Stomach (tissue), 4 donors: Measurements from ENCODE around the gene CTDP1.
"Not testable (repeated sequence)": the region's sequence is repeated elsewhere in the genome, so short reads cannot be mapped to it uniquely, and the experiment has no call there.

Experiments
- EP300 ChIP-seq: sonication (generic); formaldehyde crosslinking; IDR thresholded peaks from one replicate; pipeline ENCODE4 v1.6.1; 2017; ENCODE audit warnings: antibody characterized with exemption
- POLR2A ChIP-seq, 4 donors: fragments of 450-650 bp; IDR thresholded peaks; one replicate each; pipeline ENCODE4 v1.6.1; 2016; ENCODE audit warnings: antibody characterized with exemption in 4 of 4, control low read depth in 2 of 4, mild to moderate bottlenecking in 1 of 4, moderate library complexity in 1 of 4
- POLR2AphosphoS5 ChIP-seq, 3 donors: sonication (generic); formaldehyde crosslinking; IDR thresholded peaks; one replicate each; pipeline ENCODE4 v1.6.1; 2016; ENCODE audit warnings: antibody characterized with exemption in 3 of 3
- TF ChIP-seq, protein P1 (sequence below), 7 experiments: fragments of 450-650 bp in 4 of 7; fragments of 200-600 bp in 3 of 7; sonication (generic) in 3 of 7; IDR thresholded peaks; one replicate each; pipeline ENCODE4 v1.5.1; 2016 to 2019; ENCODE audit warnings: antibody characterized with exemption in 7 of 7, control low read depth in 2 of 7, mild to moderate bottlenecking in 1 of 7

DNA sequence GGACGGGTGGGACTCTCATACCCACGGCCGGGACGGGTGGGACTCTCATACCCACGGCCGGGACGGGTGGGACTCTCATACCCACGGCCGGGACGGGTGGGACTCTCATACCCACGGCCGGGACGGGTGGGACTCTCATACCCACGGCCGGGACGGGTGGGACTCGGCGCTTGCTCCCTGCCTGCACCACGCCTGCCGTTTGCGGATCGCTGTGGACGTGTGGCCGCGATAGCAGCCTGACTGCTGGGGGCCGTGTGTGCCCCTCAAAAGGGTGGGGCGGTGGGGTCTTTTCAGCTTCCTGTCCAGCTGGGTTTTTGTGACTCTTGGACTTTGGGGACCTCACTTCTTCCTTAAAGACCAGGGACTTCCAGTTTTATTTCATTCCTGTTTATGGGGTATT is 60.4 kb downstream of the CTDP1 start:
- not testable (repeated sequence) for TF ChIP-seq POLR2A (IDR thresholded peaks at IDR 0.05); EP300; POLR2AphosphoS5 (IDR thresholded peaks at IDR 0.05)
- TF ChIP-seq, protein P1, sequence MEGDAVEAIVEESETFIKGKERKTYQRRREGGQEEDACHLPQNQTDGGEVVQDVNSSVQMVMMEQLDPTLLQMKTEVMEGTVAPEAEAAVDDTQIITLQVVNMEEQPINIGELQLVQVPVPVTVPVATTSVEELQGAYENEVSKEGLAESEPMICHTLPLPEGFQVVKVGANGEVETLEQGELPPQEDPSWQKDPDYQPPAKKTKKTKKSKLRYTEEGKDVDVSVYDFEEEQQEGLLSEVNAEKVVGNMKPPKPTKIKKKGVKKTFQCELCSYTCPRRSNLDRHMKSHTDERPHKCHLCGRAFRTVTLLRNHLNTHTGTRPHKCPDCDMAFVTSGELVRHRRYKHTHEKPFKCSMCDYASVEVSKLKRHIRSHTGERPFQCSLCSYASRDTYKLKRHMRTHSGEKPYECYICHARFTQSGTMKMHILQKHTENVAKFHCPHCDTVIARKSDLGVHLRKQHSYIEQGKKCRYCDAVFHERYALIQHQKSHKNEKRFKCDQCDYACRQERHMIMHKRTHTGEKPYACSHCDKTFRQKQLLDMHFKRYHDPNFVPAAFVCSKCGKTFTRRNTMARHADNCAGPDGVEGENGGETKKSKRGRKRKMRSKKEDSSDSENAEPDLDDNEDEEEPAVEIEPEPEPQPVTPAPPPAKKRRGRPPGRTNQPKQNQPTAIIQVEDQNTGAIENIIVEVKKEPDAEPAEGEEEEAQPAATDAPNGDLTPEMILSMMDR (IDR thresholded peaks at IDR 0.05): not testable (repeated sequence)
